Fibroblast of lung (primary cell): Measurements from ENCODE around the gene GUCA2B. TPM values are rescaled to one million over a fixed set of nuclear protein-coding genes. Genes with fewer than 3 reads are reported as not detected.

Experiments
- DNase-seq, 2 donors: peaks; one replicate each; pipeline versions ENCODE4 v3.0.0 to v3.0.0-alpha.2; 2010; ENCODE audit warnings: low read depth in 2 of 2
- H2AFZ ChIP-seq: 2 replicates; pipeline ENCODE4 v1.5.1; 2012; ENCODE audit warnings: low read length, control low read depth, inconsistent platforms
- H3K27ac ChIP-seq: 2 replicates; pipeline ENCODE4 v1.5.1; 2011; ENCODE audit warnings: low read length, control low read depth; ENCODE audit not compliant: insufficient read depth
- H3K27me3 ChIP-seq: 2 replicates; pipeline ENCODE4 v1.5.1; 2011; ENCODE audit warnings: mild to moderate bottlenecking, low read length; ENCODE audit not compliant: control insufficient read depth, insufficient read depth
- H3K36me3 ChIP-seq: 2 replicates; pipeline ENCODE4 v1.5.1; 2011; ENCODE audit warnings: low read length; ENCODE audit not compliant: control insufficient read depth, insufficient read depth
- H3K4me1 ChIP-seq: 2 replicates; pipeline ENCODE4 v1.5.1; 2011; ENCODE audit warnings: low read length; ENCODE audit not compliant: control insufficient read depth, insufficient read depth; ENCODE audit errors: extremely low read depth
- H3K4me2 ChIP-seq: 2 replicates; pipeline ENCODE4 v1.5.1; 2011; ENCODE audit warnings: low read length, control low read depth; ENCODE audit not compliant: insufficient read depth; ENCODE audit errors: extremely low read depth
- H3K4me3 ChIP-seq, 4 experiments: fragments of 200-600 bp in 1 of 4; sonication (generic) in 1 of 4; replicated peaks in 1 of 4; 2 replicates each; pipeline ENCODE4 v1.5.1; 2011 to 2016; ENCODE audit warnings: low read length in 4 of 4, low read depth in 3 of 4, mild to moderate bottlenecking in 3 of 4, control low read depth in 2 of 4, inconsistent platforms in 1 of 4, mixed read lengths in 1 of 4; ENCODE audit not compliant: insufficient read depth in 1 of 4; ENCODE audit errors: control extremely low read depth in 1 of 4
- H3K79me2 ChIP-seq: 2 replicates; pipeline ENCODE4 v1.5.1; 2012; ENCODE audit warnings: mild to moderate bottlenecking, low read length, inconsistent platforms; ENCODE audit not compliant: control insufficient read depth, insufficient read depth
- H3K9ac ChIP-seq: 2 replicates; pipeline ENCODE4 v1.5.1; 2011; ENCODE audit warnings: mild to moderate bottlenecking, low read length, control low read depth; ENCODE audit not compliant: insufficient read depth
- H3K9me3 ChIP-seq: 2 replicates; pipeline ENCODE4 v1.5.1; 2012; ENCODE audit warnings: low read depth, low read length; ENCODE audit not compliant: control insufficient read depth, insufficient read depth
- H4K20me1 ChIP-seq: 2 replicates; pipeline ENCODE4 v1.5.1; 2011; ENCODE audit warnings: low read length; ENCODE audit not compliant: control insufficient read depth, insufficient read depth; ENCODE audit errors: extremely low read depth
- EZH2 ChIP-seq: IDR thresholded peaks from 2 replicates; pipeline ENCODE4 v1.5.1; 2012; ENCODE audit warnings: low read length, control low read depth, mild to moderate bottlenecking; ENCODE audit errors: missing control alignments
- polyA plus RNA-seq, 2 donors: library from polyadenylated mRNA; depleted of rRNA in 1 of 2; stranded (reverse) in 1 of 2; unstranded in 1 of 2; fragments of >200 nt; gene quantifications; 2 replicates each; pipeline ENCODE4 v1.2.1, GENCODE V29; 2011 to 2012; ENCODE audit warnings: missing spikeins in 1 of 2
- total RNA-seq: library from RNA; depleted of rRNA; stranded (reverse); fragments of >200 nt; gene quantifications from 2 replicates; pipeline ENCODE4 v1.2.1, GENCODE V29; 2014
- TF ChIP-seq, protein P1 (sequence below), 2 donors: IDR thresholded peaks in 1 of 2; conservative IDR thresholded peaks in 1 of 2; 1 replicate in 1 of 2; 2 replicates in 1 of 2; pipeline ENCODE4 v1.5.1; 2011 to 2012; ENCODE audit warnings: low read length in 2 of 2, control low read depth in 1 of 2, inconsistent platforms in 1 of 2, low read depth in 1 of 2, mild to moderate bottlenecking in 1 of 2

Gene GUCA2B
- total and polyA plus RNA-seq, 2 donors (not counting 1 experiment from before 2014, with no cell fraction given): not detected

DNA sequence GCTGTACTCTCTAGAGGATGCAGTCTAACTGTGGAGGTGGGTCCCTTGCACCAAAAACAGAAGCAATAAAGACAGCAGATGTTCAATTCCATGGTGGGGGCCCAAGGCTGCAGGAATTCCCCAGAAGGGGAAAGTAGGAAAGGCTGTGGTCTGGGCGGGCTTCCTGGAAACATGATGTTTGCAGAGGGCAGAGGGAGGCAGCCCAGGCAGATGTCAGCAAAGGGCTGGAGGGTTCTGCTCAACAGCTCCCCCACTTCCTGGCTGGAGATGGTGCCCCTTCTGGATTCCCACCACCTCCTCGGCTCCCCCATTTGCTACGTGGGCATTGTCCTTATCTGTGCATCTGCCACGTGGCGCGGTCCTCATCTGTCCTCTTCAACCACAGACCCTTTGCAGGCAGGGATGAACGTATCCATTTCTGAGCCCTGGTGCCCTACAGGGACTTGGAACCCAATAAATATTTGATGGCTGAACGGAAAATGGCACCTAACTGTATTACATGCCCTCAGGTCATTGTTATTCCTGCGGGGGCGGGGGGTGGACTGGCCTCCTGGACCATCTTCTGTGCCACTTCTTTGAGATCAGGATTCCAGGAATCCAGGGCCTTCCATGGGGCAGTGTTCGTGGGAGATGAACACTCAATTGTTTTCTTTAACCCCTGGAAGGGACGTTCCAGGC, 8.4 kb upstream of the GUCA2B start:
- H3K4me3 ChIP-seq: no peak overlapping the region
- no peaks in the 10 kb centered on the region for H3K79me2 ChIP-seq
- TF ChIP-seq, protein P1, sequence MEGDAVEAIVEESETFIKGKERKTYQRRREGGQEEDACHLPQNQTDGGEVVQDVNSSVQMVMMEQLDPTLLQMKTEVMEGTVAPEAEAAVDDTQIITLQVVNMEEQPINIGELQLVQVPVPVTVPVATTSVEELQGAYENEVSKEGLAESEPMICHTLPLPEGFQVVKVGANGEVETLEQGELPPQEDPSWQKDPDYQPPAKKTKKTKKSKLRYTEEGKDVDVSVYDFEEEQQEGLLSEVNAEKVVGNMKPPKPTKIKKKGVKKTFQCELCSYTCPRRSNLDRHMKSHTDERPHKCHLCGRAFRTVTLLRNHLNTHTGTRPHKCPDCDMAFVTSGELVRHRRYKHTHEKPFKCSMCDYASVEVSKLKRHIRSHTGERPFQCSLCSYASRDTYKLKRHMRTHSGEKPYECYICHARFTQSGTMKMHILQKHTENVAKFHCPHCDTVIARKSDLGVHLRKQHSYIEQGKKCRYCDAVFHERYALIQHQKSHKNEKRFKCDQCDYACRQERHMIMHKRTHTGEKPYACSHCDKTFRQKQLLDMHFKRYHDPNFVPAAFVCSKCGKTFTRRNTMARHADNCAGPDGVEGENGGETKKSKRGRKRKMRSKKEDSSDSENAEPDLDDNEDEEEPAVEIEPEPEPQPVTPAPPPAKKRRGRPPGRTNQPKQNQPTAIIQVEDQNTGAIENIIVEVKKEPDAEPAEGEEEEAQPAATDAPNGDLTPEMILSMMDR (conservative IDR thresholded peaks at IDR 0.05 in 1 of 2, IDR thresholded peaks at IDR 0.05 in 1 of 2; ENCODE audit: low read depth in 1 of 2, low read length in 2 of 2): no peak
- TF ChIP-seq EZH2: peak; percentile 14
- H3K36me3 ChIP-seq: no peaks in the 10 kb centered on the region
- no peak overlapping the region for H3K27ac ChIP-seq
- H2AFZ ChIP-seq: no peak overlapping the region
- no peaks in the 10 kb centered on the region for H3K9me3 ChIP-seq
- no peak for DNase-seq
- no peaks in the 10 kb centered on the region for H4K20me1 ChIP-seq
- no peaks in the 10 kb centered on the region for H3K4me1 ChIP-seq
- H3K4me2 ChIP-seq: no peak overlapping the region
- H3K9ac ChIP-seq: no peak overlapping the region
- peaks cover 25% of the 10 kb centered on the region for H3K27me3 ChIP-seq

DNA sequence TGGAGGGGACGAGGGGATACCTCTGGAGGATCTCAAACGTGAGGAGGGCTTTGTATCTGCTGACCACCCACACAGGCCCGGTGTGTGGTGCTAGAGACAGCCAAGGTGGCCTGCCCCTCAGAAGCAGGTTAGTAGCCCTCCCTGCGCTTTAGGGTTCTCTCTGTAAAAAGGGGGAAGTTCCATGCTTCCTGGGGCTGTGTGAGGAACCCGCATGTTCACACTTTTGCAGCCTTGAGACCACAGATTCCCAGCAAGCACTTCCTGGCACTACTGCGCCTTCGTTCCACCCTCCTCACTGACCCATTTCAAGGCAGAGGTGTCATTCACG, 7.9 kb upstream of the GUCA2B start:
- no peak overlapping the region for H3K9ac ChIP-seq
- H4K20me1 ChIP-seq: no peaks in the 10 kb centered on the region
- TF ChIP-seq, protein P1 (conservative IDR thresholded peaks at IDR 0.05 in 1 of 2, IDR thresholded peaks at IDR 0.05 in 1 of 2; ENCODE audit: low read depth in 1 of 2, low read length in 2 of 2): no peak
- TF ChIP-seq EZH2: peak; percentile 11
- H3K27ac ChIP-seq: no peak overlapping the region
- no peak overlapping the region for H2AFZ ChIP-seq
- no peaks in the 10 kb centered on the region for H3K36me3 ChIP-seq
- no peak for DNase-seq
- H3K4me3 ChIP-seq: no peak overlapping the region
- H3K79me2 ChIP-seq: no peaks in the 10 kb centered on the region
- no peaks in the 10 kb centered on the region for H3K4me1 ChIP-seq
- H3K27me3 ChIP-seq: peaks cover 25% of the 10 kb centered on the region
- H3K9me3 ChIP-seq: no peaks in the 10 kb centered on the region
- no peak overlapping the region for H3K4me2 ChIP-seq

DNA sequence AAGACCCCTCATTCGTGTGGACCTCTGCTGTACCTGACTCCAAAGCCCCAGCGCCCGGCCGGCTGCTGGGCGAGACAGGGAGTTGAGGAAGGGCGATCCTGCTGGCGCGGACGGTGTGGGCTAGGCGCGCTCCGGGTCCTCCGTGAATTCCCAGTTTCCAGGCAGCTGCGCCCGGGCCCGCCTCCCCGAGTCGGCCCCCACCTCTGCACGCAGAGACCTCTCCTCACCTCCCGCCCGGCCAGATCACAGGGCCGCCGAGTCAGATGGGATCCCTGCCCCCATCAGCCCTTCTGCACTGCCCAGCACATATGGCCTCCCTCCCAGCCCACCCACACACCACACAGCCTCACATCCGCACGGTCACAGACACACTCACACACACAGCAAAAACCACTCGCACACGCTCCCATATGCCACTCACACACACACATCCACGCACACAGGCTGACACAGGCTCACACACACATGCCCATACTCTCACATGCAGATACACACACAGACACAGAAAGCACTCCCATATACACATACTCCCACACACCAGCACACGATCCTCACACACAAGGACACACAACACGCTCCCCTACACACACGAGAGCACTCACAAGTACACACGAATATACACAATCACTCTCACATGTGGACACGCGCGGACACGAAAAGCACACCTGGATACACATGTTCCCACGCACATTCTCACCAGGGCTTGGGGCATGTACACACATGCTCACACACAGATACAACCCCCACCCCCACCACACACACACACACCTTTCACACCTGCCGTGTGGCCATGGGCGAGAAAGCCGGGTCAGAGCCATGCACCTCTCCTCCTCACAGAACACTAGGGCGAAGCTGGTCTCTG, 7.2 kb upstream of the GUCA2B start:
- H3K4me2 ChIP-seq: no peak overlapping the region
- peak; percentile 65 for TF ChIP-seq EZH2
- TF ChIP-seq, protein P1 (conservative IDR thresholded peaks at IDR 0.05 in 1 of 2, IDR thresholded peaks at IDR 0.05 in 1 of 2; ENCODE audit: low read depth in 1 of 2, low read length in 2 of 2): no peak
- no peaks in the 10 kb centered on the region for H3K79me2 ChIP-seq
- no peak overlapping the region for H2AFZ ChIP-seq
- H4K20me1 ChIP-seq: no peaks in the 10 kb centered on the region
- H3K9me3 ChIP-seq: no peaks in the 10 kb centered on the region
- no peak overlapping the region for H3K27ac ChIP-seq
- peaks cover 28% of the 10 kb centered on the region for H3K27me3 ChIP-seq
- H3K36me3 ChIP-seq: no peaks in the 10 kb centered on the region
- no peaks in the 10 kb centered on the region for H3K4me1 ChIP-seq
- no peak overlapping the region for H3K9ac ChIP-seq
- peak in 1 of 2 donors; percentile 8 for DNase-seq
- no peak overlapping the region for H3K4me3 ChIP-seq
